ENCODE results near the gene CSNK1A1L.

CSNK1A1L gene

GRCh38 chr13:37105251-37105714 lies at the start of gene CSNK1A1L:
Gene CSNK1A1L, minus strand, starts transcription at chr13:37105664. Its CDS starts 408 bp downstream, at chr13:37105256.
- no peak for DNase-seq

GRCh38 chr13:37149380-37149779 lies 43.9 kb upstream of the CSNK1A1L start:
- DNase-seq: no peak

GRCh38 chr13:37148501-37148900 lies 43.0 kb upstream of the CSNK1A1L start:
- no peak for DNase-seq

- no peak for DNase-seq
Measured at GRCh38 chr13:37144661-37145060, 39.2 kb upstream of the CSNK1A1L start.

- no peak for DNase-seq
Measured at GRCh38 chr13:37143911-37144310, 38.4 kb upstream of the CSNK1A1L start.

- no peak for DNase-seq
Measured at GRCh38 chr13:37142877-37143276, 37.4 kb upstream of the CSNK1A1L start.

GRCh38 chr13:37141011-37141410 lies 35.5 kb upstream of the CSNK1A1L start:
- no peak for DNase-seq

GRCh38 chr13:37139356-37139755 lies 33.9 kb upstream of the CSNK1A1L start:
- no peak for DNase-seq

GRCh38 chr13:37138926-37139325 lies 33.5 kb upstream of the CSNK1A1L start:
- DNase-seq: no peak

GRCh38 chr13:37138169-37138568 lies 32.7 kb upstream of the CSNK1A1L start:
- DNase-seq: no peak

- no peak for DNase-seq
Measured at GRCh38 chr13:37136633-37137032, 31.2 kb upstream of the CSNK1A1L start.

GRCh38 chr13:37136187-37136586 lies 30.7 kb upstream of the CSNK1A1L start:
- no peak for DNase-seq

- no peak for DNase-seq
Measured at GRCh38 chr13:37134411-37135041, 29.1 kb upstream of the CSNK1A1L start.

GRCh38 chr13:37132211-37132610 lies 26.7 kb upstream of the CSNK1A1L start:
- DNase-seq: no peak

- DNase-seq: no peak
Measured at GRCh38 chr13:37131092-37131491, 25.6 kb upstream of the CSNK1A1L start.

- no peak for DNase-seq
Measured at GRCh38 chr13:37129866-37130265, 24.4 kb upstream of the CSNK1A1L start.

- DNase-seq: no peak
Measured at GRCh38 chr13:37127691-37128241, 22.3 kb upstream of the CSNK1A1L start.

- no peak for DNase-seq
Measured at GRCh38 chr13:37123337-37123736, 17.9 kb upstream of the CSNK1A1L start.

- DNase-seq: no peak
Measured at GRCh38 chr13:37118016-37118415, 12.6 kb upstream of the CSNK1A1L start.

GRCh38 chr13:37114250-37114649 lies 8.8 kb upstream of the CSNK1A1L start:
- DNase-seq: no peak

GRCh38 chr13:37113534-37113933 lies 8.1 kb upstream of the CSNK1A1L start:
- DNase-seq: no peak

GRCh38 chr13:37109051-37109678 lies 3.7 kb upstream of the CSNK1A1L start:
- DNase-seq: no peak

- DNase-seq: no peak
Measured at GRCh38 chr13:37107868-37108267, 2.4 kb upstream of the CSNK1A1L start.

GRCh38 chr13:37107456-37107855 lies 2.0 kb upstream of the CSNK1A1L start:
- DNase-seq: no peak

Measured in stimulated activated CD8-positive, alpha-beta memory T cell treated with anti-CD3 and anti-CD28 coated beads, Interleukin-4, amount 100 ng/mL, for 48 hours (primary cell).